HepG2 (cell line): ENCODE measurements around the gene CMIP. TPM values are rescaled to one million over a fixed set of nuclear protein-coding genes. Genes with fewer than 3 reads are reported as not detected.

Experiments
- ESRRA ChIP-seq: sonication (generic); formaldehyde crosslinking; IDR thresholded peaks from 2 replicates; pipeline ENCODE4 v1.5.1; 2020; ENCODE audit warnings: mild to moderate bottlenecking, low read depth, missing genetic modification reagents
- GPN1 ChIP-seq: sonication (generic); formaldehyde crosslinking; IDR thresholded peaks from 2 replicates; pipeline ENCODE4 v1.5.1; 2020; ENCODE audit warnings: missing genetic modification reagents, borderline replicate concordance
- ISL2 ChIP-seq: sonication (generic); formaldehyde crosslinking; IDR thresholded peaks from 2 replicates; pipeline ENCODE4 v1.5.0; 2020; ENCODE audit warnings: missing genetic modification reagents
- MATR3 ChIP-seq: sonication (generic); formaldehyde crosslinking; IDR thresholded peaks from 2 replicates; pipeline ENCODE4 v1.4.0; 2020; ENCODE audit warnings: missing genetic modification reagents
- POGK ChIP-seq: sonication (generic); formaldehyde crosslinking; conservative IDR thresholded peaks from 2 replicates; pipeline ENCODE4 v1.8.0; 2022; ENCODE audit warnings: mild to moderate bottlenecking, moderate library complexity, missing genetic modification reagents
- RCOR2 ChIP-seq: IDR thresholded peaks from 2 replicates; pipeline ENCODE4 v1.6.1; 2016; ENCODE audit warnings: missing biosample characterization, missing genetic modification reagents
- SAP130 ChIP-seq: IDR thresholded peaks from 2 replicates; pipeline ENCODE4 v1.6.1; 2016; ENCODE audit warnings: low read depth
- SIX1 ChIP-seq: sonication (generic); formaldehyde crosslinking; IDR thresholded peaks from 2 replicates; pipeline ENCODE4 v1.4.0; 2020; ENCODE audit warnings: missing genetic modification reagents, borderline replicate concordance
- SMYD3 ChIP-seq: sonication (generic); formaldehyde crosslinking; IDR thresholded peaks from 2 replicates; pipeline ENCODE4 v1.8.1; 2023; ENCODE audit warnings: mild to moderate bottlenecking, missing genetic modification reagents
- SP5 ChIP-seq: IDR thresholded peaks from 2 replicates; pipeline ENCODE4 v1.6.1; 2016; ENCODE audit warnings: low read depth, borderline replicate concordance
- STAG1 ChIP-seq: sonication (generic); formaldehyde crosslinking; IDR thresholded peaks from 2 replicates; pipeline ENCODE4 v1.4.0; 2020; ENCODE audit warnings: missing genetic modification reagents
- ZBTB44 ChIP-seq: sonication (generic); formaldehyde crosslinking; IDR thresholded peaks from 2 replicates; pipeline ENCODE4 v1.4.0; 2020; ENCODE audit warnings: missing genetic modification reagents
- ZBTB46 ChIP-seq: sonication (generic); formaldehyde crosslinking; IDR thresholded peaks from 2 replicates; pipeline ENCODE4 v1.4.0; 2020; ENCODE audit warnings: mild to moderate bottlenecking, missing genetic modification reagents, borderline replicate concordance
- ZEB1 ChIP-seq: IDR thresholded peaks from 2 replicates; pipeline ENCODE4 v1.6.1; 2012; ENCODE audit warnings: mild to moderate bottlenecking, low read depth, inconsistent platforms; ENCODE audit not compliant: insufficient replicate concordance
- ZNF256 ChIP-seq: sonication (generic); formaldehyde crosslinking; conservative IDR thresholded peaks from 2 replicates; pipeline ENCODE4 v1.4.0; 2020; ENCODE audit warnings: missing genetic modification reagents
- ZNF296 ChIP-seq: sonication (generic); formaldehyde crosslinking; conservative IDR thresholded peaks from 2 replicates; pipeline ENCODE4 v1.5.0; 2020; ENCODE audit warnings: mild to moderate bottlenecking, missing genetic modification reagents
- ZNF34 ChIP-seq: sonication (generic); formaldehyde crosslinking; IDR thresholded peaks from 2 replicates; pipeline ENCODE4 v1.4.0; 2020; ENCODE audit warnings: mild to moderate bottlenecking, missing genetic modification reagents, borderline replicate concordance
- ZNF44 ChIP-seq: sonication (generic); formaldehyde crosslinking; IDR thresholded peaks from 2 replicates; pipeline ENCODE4 v1.5.1; 2020; ENCODE audit warnings: mild to moderate bottlenecking, missing genetic modification reagents
- ZNF512B ChIP-seq: sonication (generic); formaldehyde crosslinking; IDR thresholded peaks from 2 replicates; pipeline ENCODE4 v1.5.1; 2020; ENCODE audit warnings: missing genetic modification reagents, mild to moderate bottlenecking, borderline replicate concordance
- ZNF530 ChIP-seq: sonication (generic); formaldehyde crosslinking; IDR thresholded peaks from 2 replicates; pipeline ENCODE4 v1.5.0; 2020; ENCODE audit warnings: low read depth, mild to moderate bottlenecking, missing genetic modification reagents
- ZNF850 ChIP-seq: sonication (generic); formaldehyde crosslinking; conservative IDR thresholded peaks from 2 replicates; pipeline ENCODE4 v1.9.0; 2021; ENCODE audit warnings: mild to moderate bottlenecking, missing genetic modification reagents
- polyA plus RNA-seq, 8 experiments: library from polyadenylated mRNA; depleted of rRNA in 3 of 8; stranded (reverse) in 7 of 8; unstranded in 1 of 8; fragments of >200 nt; fragmentation: Illumina TruSeq in 4 of 8; extraction: Trizol in 4 of 8; gene quantifications; 2 replicates each; pipeline versions ENCODE4 v1.2.1 to v1.2.3, GENCODE V29; 2011 to 2016; ENCODE audit warnings: low read depth in 4 of 8, missing spikeins in 1 of 8, mixed read lengths in 1 of 8; ENCODE audit not compliant: insufficient read depth in 1 of 8
- total RNA-seq, 5 experiments: library from RNA; depleted of rRNA; stranded (reverse); fragments of >200 nt; fragmentation: Illumina TruSeq; extraction: Trizol; gene quantifications; 2 replicates each; pipeline ENCODE4 v1.2.3, GENCODE V29; 2016; ENCODE audit warnings: low read depth in 1 of 5

Gene CMIP
- total and polyA plus RNA-seq, 2 of the 13 experiments (the other 11 are each of a cell fraction or from before 2014, with no cell fraction given): 10.9 to 18.1 TPM

- TF ChIP-seq ZNF512B (CRISPR knock-in tag) (no peak), POGK (CRISPR knock-in tag) (peak; percentile 13), SAP130 (CRISPR knock-in tag) (no peak), ZNF296 (0 out of 2 replicates have a peak, but pooled peaks have one; percentile 30), ISL2 (CRISPR knock-in tag) (no peak), ZNF850 (CRISPR knock-in tag) (no peak), ZNF256 (no peak), SMYD3 (CRISPR knock-in tag) (no peak), MATR3 (CRISPR knock-in tag) (no peak), ZNF530 (no peak), ZEB1 (peak; percentile 31), ZNF44 (no peak), RCOR2 (CRISPR knock-in tag) (no peak), ZNF34 (CRISPR knock-in tag) (0 out of 2 replicates have a peak, but pooled peaks have one; percentile 71), SIX1 (CRISPR knock-in tag) (no peak), STAG1 (CRISPR knock-in tag) (no peak), GPN1 (no peak), SP5 (CRISPR knock-in tag) (no peak), ZBTB46 (CRISPR knock-in tag) (no peak), ZBTB44 (CRISPR knock-in tag) (peak; percentile 58; the same call in 1 of the 2 replicates), ESRRA (no peak)
Measured at GRCh38 chr16:81745704-81746558, 301.3 kb downstream of the CMIP start (continued).
